ENCODE results near the gene DENND4A. TPM values are rescaled to one million over a fixed set of nuclear protein-coding genes. Genes with fewer than 3 reads are reported as not detected.

The DENND4A gene
- total and polyA plus RNA-seq, 4 donors: 3.3 to 41.3 (median 18.1) TPM

DNA sequence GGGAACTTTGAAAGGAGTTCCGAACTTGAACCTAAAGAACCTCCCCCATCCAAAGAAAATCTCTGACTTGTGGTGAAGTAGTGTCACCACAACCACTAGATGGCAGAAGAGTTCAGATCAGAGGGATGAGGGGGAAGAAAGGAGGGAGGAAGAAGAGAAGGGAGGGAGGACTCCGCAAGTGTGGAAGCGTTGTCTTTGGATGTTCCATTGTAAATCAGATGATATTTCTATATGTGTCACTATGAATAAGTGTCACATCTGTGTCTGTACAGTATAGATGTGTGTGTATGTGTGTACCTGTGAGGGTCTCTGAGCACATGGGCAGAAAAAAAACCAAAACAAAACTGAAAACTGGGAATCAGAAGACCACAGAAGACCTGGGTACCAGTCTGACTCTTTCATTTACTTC is 153.4 kb downstream of the DENND4A start:
- H3K27ac ChIP-seq (ENCODE audit: low read depth in 1 of 2, low read length in 2 of 2): no peak overlapping the region
- WGBS, 2 donors: 0% methylated on average over 3 of the region's 3 CpGs
- H3K4me3 ChIP-seq (ENCODE audit: low read length in 2 of 2): no peak overlapping the region
- intact Hi-C loops (cut with DNase I): loop anchor here (5.0 to 10.0 kb wide), 3 partner anchors 226 to 649 kb away; partner anchors contain the start of gene RAB11A (in 1 of the 2)
- DNase-seq: no peak
- no peaks in the 10 kb centered on the region for H3K27me3 ChIP-seq (ENCODE audit: control insufficient read depth in 1 of 2, insufficient read depth in 2 of 2, low read length in 1 of 2)
- no peaks in the 10 kb centered on the region for H3K36me3 ChIP-seq (ENCODE audit: control insufficient read depth in 1 of 2, insufficient read depth in 2 of 2, low read length in 1 of 2)
- H3K9me3 ChIP-seq (ENCODE audit: control insufficient read depth, low read length): no peaks in the 10 kb centered on the region
- H3K4me1 ChIP-seq (ENCODE audit: control insufficient read depth in 1 of 2, insufficient read depth in 2 of 2, low read length in 2 of 2): no peaks in the 10 kb centered on the region
- ATAC-seq (ENCODE audit: low FRiP score): peak; percentile 79

- 81 to 86% methylated on average over 5 of the region's 5 CpGs for WGBS, 2 donors
- H3K9me3 ChIP-seq (ENCODE audit: control insufficient read depth, low read length): no peaks in the 10 kb centered on the region
- H3K4me1 ChIP-seq (ENCODE audit: control insufficient read depth in 1 of 2, insufficient read depth in 2 of 2, low read length in 2 of 2): no peaks in the 10 kb centered on the region
- H3K36me3 ChIP-seq (ENCODE audit: control insufficient read depth in 1 of 2, insufficient read depth in 2 of 2, low read length in 1 of 2): no peaks in the 10 kb centered on the region
- H3K27me3 ChIP-seq (ENCODE audit: control insufficient read depth in 1 of 2, insufficient read depth in 2 of 2, low read length in 1 of 2): no peaks in the 10 kb centered on the region
- H3K27ac ChIP-seq (ENCODE audit: low read depth in 1 of 2, low read length in 2 of 2): no peak overlapping the region
- DNase-seq: no peak
- no peak for ATAC-seq (ENCODE audit: low FRiP score)
- intact Hi-C loops (cut with DNase I): loop anchor here (5.0 to 10.0 kb wide), 3 partner anchors 227 to 649 kb away; partner anchors contain the start of gene RAB11A (in 1 of the 2)
- no peak overlapping the region for H3K4me3 ChIP-seq (ENCODE audit: low read length in 2 of 2)
Measured at GRCh38 chr15:65638109-65638508, 154.0 kb downstream of the DENND4A start.

GRCh38 chr15:65634356-65634755 is 157.7 kb downstream of the DENND4A start:
- DNase-seq (no peak), ATAC-seq (ENCODE audit: low FRiP score) (no peak)
- intact Hi-C loops (cut with DNase I): loop anchor here (10.0 kb wide), 2 partner anchors 230 to 650 kb away; partner anchors contain the start of gene RAB11A (in 1 of the 2)
- H3K27me3 ChIP-seq (ENCODE audit: control insufficient read depth in 1 of 2, insufficient read depth in 2 of 2, low read length in 1 of 2): no peaks in the 10 kb centered on the region
- H3K4me3 ChIP-seq (ENCODE audit: low read length in 2 of 2): no peak overlapping the region
- no peaks in the 10 kb centered on the region for H3K36me3 ChIP-seq (ENCODE audit: control insufficient read depth in 1 of 2, insufficient read depth in 2 of 2, low read length in 1 of 2)
- H3K9me3 ChIP-seq (ENCODE audit: control insufficient read depth, low read length): no peaks in the 10 kb centered on the region
- no peak overlapping the region for H3K27ac ChIP-seq (ENCODE audit: low read depth in 1 of 2, low read length in 2 of 2)
- no peaks in the 10 kb centered on the region for H3K4me1 ChIP-seq (ENCODE audit: control insufficient read depth in 1 of 2, insufficient read depth in 2 of 2, low read length in 2 of 2)
- 92 to 93% methylated on average over 1 of the region's 1 CpG for WGBS, 2 donors

DNA sequence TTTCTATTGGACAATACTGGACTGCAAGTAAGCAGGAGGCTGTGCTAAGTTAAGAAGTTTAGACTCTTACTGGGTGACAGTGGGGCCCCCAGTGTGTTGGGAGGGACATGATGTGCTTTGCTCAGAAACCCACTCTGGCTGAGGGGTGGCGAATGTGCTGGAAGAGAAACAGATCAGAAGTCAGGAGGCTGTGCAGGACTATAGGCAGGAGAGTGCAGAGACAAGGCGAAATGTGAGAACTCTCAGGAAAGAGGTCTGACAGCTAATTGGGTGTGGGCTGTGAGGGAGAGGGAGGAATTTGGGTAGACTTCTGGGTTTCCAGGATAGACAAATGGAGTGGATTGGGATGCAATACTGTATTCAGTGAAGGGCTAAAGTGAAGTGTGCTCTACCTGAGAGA is 158.3 kb downstream of the DENND4A start:
- no peaks in the 10 kb centered on the region for H3K27me3 ChIP-seq (ENCODE audit: control insufficient read depth in 1 of 2, insufficient read depth in 2 of 2, low read length in 1 of 2)
- no peaks in the 10 kb centered on the region for H3K9me3 ChIP-seq (ENCODE audit: control insufficient read depth, low read length)
- no peak for ATAC-seq (ENCODE audit: low FRiP score)
- no peak for DNase-seq
- no peak overlapping the region for H3K27ac ChIP-seq (ENCODE audit: low read depth in 1 of 2, low read length in 2 of 2)
- WGBS, 2 donors: 83 to 86% methylated on average over 2 of the region's 2 CpGs
- no peaks in the 10 kb centered on the region for H3K4me1 ChIP-seq (ENCODE audit: control insufficient read depth in 1 of 2, insufficient read depth in 2 of 2, low read length in 2 of 2)
- H3K4me3 ChIP-seq (ENCODE audit: low read length in 2 of 2): no peak overlapping the region
- no peaks in the 10 kb centered on the region for H3K36me3 ChIP-seq (ENCODE audit: control insufficient read depth in 1 of 2, insufficient read depth in 2 of 2, low read length in 1 of 2)
- intact Hi-C loops (cut with DNase I): loop anchor here (10.0 kb wide), 2 partner anchors 231 to 651 kb away; partner anchors contain the start of gene RAB11A (in 1 of the 2)

GRCh38 chr15:65632780-65633375 is 159.2 kb downstream of the DENND4A start:
- intact Hi-C loops (cut with DNase I): loop anchor here (10.0 kb wide), 2 partner anchors 232 to 652 kb away; partner anchors contain the start of gene RAB11A (in 1 of the 2)
- H3K27ac ChIP-seq (ENCODE audit: low read depth in 1 of 2, low read length in 2 of 2): no peak overlapping the region
- no peaks in the 10 kb centered on the region for H3K36me3 ChIP-seq (ENCODE audit: control insufficient read depth in 1 of 2, insufficient read depth in 2 of 2, low read length in 1 of 2)
- no peak overlapping the region for H3K4me3 ChIP-seq (ENCODE audit: low read length in 2 of 2)
- no peaks in the 10 kb centered on the region for H3K4me1 ChIP-seq (ENCODE audit: control insufficient read depth in 1 of 2, insufficient read depth in 2 of 2, low read length in 2 of 2)
- no peaks in the 10 kb centered on the region for H3K9me3 ChIP-seq (ENCODE audit: control insufficient read depth, low read length)
- ATAC-seq (ENCODE audit: low FRiP score): no peak
- DNase-seq: no peak
- WGBS, 2 donors: 82 to 83% methylated on average over 4 of the region's 4 CpGs
- H3K27me3 ChIP-seq (ENCODE audit: control insufficient read depth in 1 of 2, insufficient read depth in 2 of 2, low read length in 1 of 2): no peaks in the 10 kb centered on the region

DNA sequence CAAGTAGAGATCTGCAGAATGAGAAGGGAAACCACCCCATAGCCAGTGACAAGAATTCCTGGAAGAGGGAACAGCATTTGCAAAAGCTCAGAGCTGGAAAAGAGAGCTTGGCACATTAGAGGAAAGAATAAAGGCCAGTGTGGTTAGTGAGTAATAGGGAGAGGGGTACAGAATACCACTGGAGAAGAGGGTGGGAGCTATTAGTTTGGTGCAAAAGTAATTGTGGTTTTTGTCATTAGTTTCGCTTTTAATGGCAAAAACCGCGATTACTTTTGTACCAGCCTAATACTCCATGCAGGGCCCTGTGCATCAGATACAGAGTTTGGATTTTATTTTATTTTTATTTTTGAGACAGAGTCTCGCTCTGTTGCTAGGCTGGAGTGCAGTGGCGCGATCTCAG is 160.6 kb downstream of the DENND4A start:
- intact Hi-C loops (cut with DNase I): loop anchor here (10.0 kb wide), 2 partner anchors 233 to 653 kb away; partner anchors contain the start of gene RAB11A (in 1 of the 2)
- no peaks in the 10 kb centered on the region for H3K27me3 ChIP-seq (ENCODE audit: control insufficient read depth in 1 of 2, insufficient read depth in 2 of 2, low read length in 1 of 2)

DNA sequence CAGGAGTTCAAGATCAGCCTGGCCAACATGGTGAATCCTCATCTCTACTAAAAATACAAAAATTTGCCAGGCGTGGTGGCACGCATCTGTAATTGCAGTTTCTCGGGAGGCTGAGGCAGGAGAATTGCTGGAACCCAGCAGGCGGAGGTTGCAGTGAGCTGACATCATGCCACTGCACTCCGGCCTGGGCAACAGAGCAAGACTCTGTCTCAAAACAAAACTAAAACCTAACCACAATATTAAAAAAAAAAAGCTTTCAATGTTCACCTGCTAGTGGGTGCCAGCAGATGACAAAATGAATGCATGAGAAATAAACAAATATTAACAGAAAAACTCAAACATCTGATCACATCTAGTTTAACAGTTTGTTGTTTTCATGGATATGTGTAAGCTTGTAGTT is 161.3 kb downstream of the DENND4A start:
- 93 to 94% methylated on average over 5 of the region's 5 CpGs for WGBS, 2 donors
- ATAC-seq (ENCODE audit: low FRiP score) (no peak), DNase-seq (no peak)
- Histone ChIP-seq H3K4me3 (ENCODE audit: low read length in 2 of 2) (no peak overlapping the region), H3K9me3 (ENCODE audit: control insufficient read depth, low read length) (no peaks in the 10 kb centered on the region), H3K27ac (ENCODE audit: low read depth in 1 of 2, low read length in 2 of 2) (no peak overlapping the region), H3K4me1 (ENCODE audit: control insufficient read depth in 1 of 2, insufficient read depth in 2 of 2, low read length in 2 of 2) (no peaks in the 10 kb centered on the region), H3K27me3 (ENCODE audit: control insufficient read depth in 1 of 2, insufficient read depth in 2 of 2, low read length in 1 of 2) (no peaks in the 10 kb centered on the region), H3K36me3 (ENCODE audit: control insufficient read depth in 1 of 2, insufficient read depth in 2 of 2, low read length in 1 of 2) (no peaks in the 10 kb centered on the region)
- intact Hi-C loops (cut with DNase I): loop anchor here (10.0 kb wide), 2 partner anchors 234 to 654 kb away; partner anchors contain the start of gene RAB11A (in 1 of the 2)

More for the DNA sequence above, 160.6 kb downstream of the DENND4A start:
- Histone ChIP-seq H3K27ac (ENCODE audit: low read depth in 1 of 2, low read length in 2 of 2) (no peak overlapping the region), H3K9me3 (ENCODE audit: control insufficient read depth, low read length) (no peaks in the 10 kb centered on the region), H3K36me3 (ENCODE audit: control insufficient read depth in 1 of 2, insufficient read depth in 2 of 2, low read length in 1 of 2) (no peaks in the 10 kb centered on the region), H3K4me3 (ENCODE audit: low read length in 2 of 2) (no peak overlapping the region), H3K4me1 (ENCODE audit: control insufficient read depth in 1 of 2, insufficient read depth in 2 of 2, low read length in 2 of 2) (no peaks in the 10 kb centered on the region)
- 95 to 98% methylated on average over 6 of the region's 6 CpGs for WGBS, 2 donors
- no peak for DNase-seq
- ATAC-seq (ENCODE audit: low FRiP score): no peak

DNA sequence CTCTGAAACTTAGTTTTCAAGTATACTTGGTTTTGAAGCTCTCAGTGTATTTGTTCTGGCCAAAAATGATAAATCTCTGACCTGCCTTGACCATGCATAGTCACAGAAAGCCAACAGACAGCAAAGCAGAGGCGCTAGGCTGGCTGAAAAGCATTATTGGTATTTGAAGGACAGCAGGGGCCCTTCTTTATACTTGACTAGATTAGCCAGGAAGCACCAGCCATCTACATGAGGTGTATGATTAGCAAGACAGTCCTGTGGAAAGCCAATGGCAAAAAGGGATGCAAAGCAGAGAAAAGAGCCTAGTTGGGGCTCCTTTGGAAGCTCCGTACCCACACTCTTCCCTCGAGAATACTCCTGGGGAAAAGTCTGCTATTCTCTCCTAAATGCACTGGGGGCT is 162.5 kb downstream of the DENND4A start:
- Histone ChIP-seq H3K36me3 (ENCODE audit: control insufficient read depth in 1 of 2, insufficient read depth in 2 of 2, low read length in 1 of 2) (peaks cover 0 to 2% of the 10 kb centered on the region in 2 donors), H3K9me3 (ENCODE audit: control insufficient read depth, low read length) (no peaks in the 10 kb centered on the region), H3K27me3 (ENCODE audit: control insufficient read depth in 1 of 2, insufficient read depth in 2 of 2, low read length in 1 of 2) (no peaks in the 10 kb centered on the region), H3K4me3 (ENCODE audit: low read length in 2 of 2) (no peak overlapping the region), H3K27ac (ENCODE audit: low read depth in 1 of 2, low read length in 2 of 2) (no peak overlapping the region), H3K4me1 (ENCODE audit: control insufficient read depth in 1 of 2, insufficient read depth in 2 of 2, low read length in 2 of 2) (no peaks in the 10 kb centered on the region)
- intact Hi-C loops (cut with DNase I): no loop called here
- 93 to 94% methylated on average over 3 of the region's 3 CpGs for WGBS, 2 donors
- ATAC-seq (ENCODE audit: low FRiP score): no peak
- no peak for DNase-seq

DNA sequence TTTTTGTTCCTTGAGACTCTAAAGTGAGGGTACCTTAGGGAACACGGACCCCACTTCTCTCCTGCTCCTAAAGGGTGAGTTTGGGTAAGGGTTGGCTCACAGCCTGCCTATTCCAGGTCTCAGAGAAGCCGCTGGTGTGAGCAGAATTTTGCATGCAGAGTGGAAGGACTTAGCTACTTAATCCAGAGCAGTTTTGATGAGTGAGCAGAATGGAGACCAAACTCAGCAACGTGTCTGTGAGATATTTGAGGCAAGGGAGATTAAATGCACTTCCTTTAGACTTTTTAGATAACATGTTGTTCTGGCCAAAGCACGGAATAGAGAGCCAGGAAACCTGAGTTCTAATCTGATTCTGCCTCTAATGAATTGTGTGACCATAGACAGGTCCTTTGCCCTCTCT is 165.2 kb downstream of the DENND4A start:
- Histone ChIP-seq H3K36me3 (ENCODE audit: control insufficient read depth in 1 of 2, insufficient read depth in 2 of 2, low read length in 1 of 2) (peaks cover 0 to 4% of the 10 kb centered on the region in 2 donors), H3K27me3 (ENCODE audit: control insufficient read depth in 1 of 2, insufficient read depth in 2 of 2, low read length in 1 of 2) (no peaks in the 10 kb centered on the region), H3K4me1 (ENCODE audit: control insufficient read depth in 1 of 2, insufficient read depth in 2 of 2, low read length in 2 of 2) (no peaks in the 10 kb centered on the region), H3K9me3 (ENCODE audit: control insufficient read depth, low read length) (no peaks in the 10 kb centered on the region), H3K27ac (ENCODE audit: low read depth in 1 of 2, low read length in 2 of 2) (no peak overlapping the region), H3K4me3 (ENCODE audit: low read length in 2 of 2) (no peak overlapping the region)
- no peak for DNase-seq
- intact Hi-C loops (cut with DNase I): no loop called here
- ATAC-seq (ENCODE audit: low FRiP score): no peak
- WGBS, 2 donors: 66 to 67% methylated on average over 4 of the region's 4 CpGs
